DOHH2 (cell line): ENCODE data around the gene AKAP17A.

Source experiments
- EZH2phosphoT487 ChIP-seq: fragments of 200-600 bp; sonication (generic); IDR thresholded peaks from 2 replicates; pipeline ENCODE4 v1.6.1; 2017; ENCODE audit warnings: borderline replicate concordance, mild to moderate bottlenecking, antibody characterized with exemption, low read length, moderate library complexity, mixed read lengths
- TF ChIP-seq, protein P1 (sequence below): fragments of 200-600 bp; sonication (generic); IDR thresholded peaks from one replicate; pipeline ENCODE4 v1.5.1; 2014; ENCODE audit warnings: antibody characterized with exemption, mild to moderate bottlenecking, low read depth, low read length; ENCODE audit not compliant: poor library complexity, severe bottlenecking

DNA sequence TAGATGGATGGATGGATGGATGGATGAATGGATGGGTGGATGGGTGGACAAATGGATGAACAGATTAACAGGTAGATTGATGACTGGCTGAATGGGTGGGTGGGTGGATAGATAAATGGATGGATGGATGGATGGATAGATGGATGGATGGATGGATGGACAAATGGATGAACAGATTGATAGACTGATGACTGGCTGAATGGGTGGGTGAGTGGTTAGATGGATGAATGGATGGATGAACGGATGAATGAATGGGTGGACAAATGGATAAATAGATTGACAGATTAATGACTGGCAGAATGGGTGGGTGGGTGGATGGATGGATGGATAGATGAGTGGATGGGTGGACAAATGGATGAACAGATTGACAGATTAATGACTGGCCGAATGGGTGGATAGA is 13.6 kb upstream of the AKAP17A start:
- TF ChIP-seq, protein P1, sequence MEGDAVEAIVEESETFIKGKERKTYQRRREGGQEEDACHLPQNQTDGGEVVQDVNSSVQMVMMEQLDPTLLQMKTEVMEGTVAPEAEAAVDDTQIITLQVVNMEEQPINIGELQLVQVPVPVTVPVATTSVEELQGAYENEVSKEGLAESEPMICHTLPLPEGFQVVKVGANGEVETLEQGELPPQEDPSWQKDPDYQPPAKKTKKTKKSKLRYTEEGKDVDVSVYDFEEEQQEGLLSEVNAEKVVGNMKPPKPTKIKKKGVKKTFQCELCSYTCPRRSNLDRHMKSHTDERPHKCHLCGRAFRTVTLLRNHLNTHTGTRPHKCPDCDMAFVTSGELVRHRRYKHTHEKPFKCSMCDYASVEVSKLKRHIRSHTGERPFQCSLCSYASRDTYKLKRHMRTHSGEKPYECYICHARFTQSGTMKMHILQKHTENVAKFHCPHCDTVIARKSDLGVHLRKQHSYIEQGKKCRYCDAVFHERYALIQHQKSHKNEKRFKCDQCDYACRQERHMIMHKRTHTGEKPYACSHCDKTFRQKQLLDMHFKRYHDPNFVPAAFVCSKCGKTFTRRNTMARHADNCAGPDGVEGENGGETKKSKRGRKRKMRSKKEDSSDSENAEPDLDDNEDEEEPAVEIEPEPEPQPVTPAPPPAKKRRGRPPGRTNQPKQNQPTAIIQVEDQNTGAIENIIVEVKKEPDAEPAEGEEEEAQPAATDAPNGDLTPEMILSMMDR: no peak
- TF ChIP-seq EZH2phosphoT487: no peak
